ENCODE data around the gene TTN.
"Not testable (repeated sequence)": the region's sequence is repeated elsewhere in the genome, so short reads cannot be mapped to it uniquely, and the experiment has no call there.

TTN gene

GRCh38 chr2:178666458-178666857 lies 140.8 kb downstream of the TTN start:
- DNase-seq: no peak

- DNase-seq: not testable (repeated sequence)
Observed at GRCh38 chr2:178658480-178658879, 148.7 kb downstream of the TTN start.

- DNase-seq: no peak
Observed at GRCh38 chr2:178650554-178650953, 156.7 kb downstream of the TTN start.

- DNase-seq: no peak
Observed at GRCh38 chr2:178644919-178645318, 162.3 kb downstream of the TTN start.

GRCh38 chr2:178641498-178641897 lies 165.7 kb downstream of the TTN start:
- no peak for DNase-seq

- no peak for DNase-seq
Observed at GRCh38 chr2:178635897-178636296, 171.3 kb downstream of the TTN start.

GRCh38 chr2:178632729-178633128 lies 174.5 kb downstream of the TTN start:
- DNase-seq: no peak

- DNase-seq: no peak
Observed at GRCh38 chr2:178630581-178630980, 176.6 kb downstream of the TTN start.

GRCh38 chr2:178629463-178629862 lies 177.8 kb downstream of the TTN start:
- DNase-seq: no peak

GRCh38 chr2:178628605-178629004 lies 178.6 kb downstream of the TTN start:
- DNase-seq: no peak

GRCh38 chr2:178627401-178627800 lies 179.8 kb downstream of the TTN start:
- DNase-seq: no peak

GRCh38 chr2:178615969-178616368 lies 191.3 kb downstream of the TTN start:
- DNase-seq: no peak

- no peak for DNase-seq
Observed at GRCh38 chr2:178602901-178603300, 204.3 kb downstream of the TTN start.

GRCh38 chr2:178592655-178593054 lies 214.6 kb downstream of the TTN start:
- DNase-seq: no peak

GRCh38 chr2:178589335-178589734 lies 217.9 kb downstream of the TTN start:
- DNase-seq: no peak

- DNase-seq: no peak
Observed at GRCh38 chr2:178584666-178585065, 222.6 kb downstream of the TTN start.

- no peak for DNase-seq
Observed at GRCh38 chr2:178579006-178579405, 228.2 kb downstream of the TTN start.

- no peak for DNase-seq
Observed at GRCh38 chr2:178574789-178575188, 232.4 kb downstream of the TTN start.

- DNase-seq: no peak
Observed at GRCh38 chr2:178568227-178568626, 239.0 kb downstream of the TTN start.

- peak in 1 of 51 donors; percentile 3 for DNase-seq
Observed at GRCh38 chr2:178553047-178553446, 254.2 kb downstream of the TTN start.

- DNase-seq: no peak
Observed at GRCh38 chr2:178550352-178550751, 256.9 kb downstream of the TTN start.

- DNase-seq: no peak
Observed at GRCh38 chr2:178542569-178542968, 264.7 kb downstream of the TTN start.

GRCh38 chr2:178542161-178542560 lies 265.1 kb downstream of the TTN start:
- DNase-seq: no peak

GRCh38 chr2:178536037-178536436 lies 271.2 kb downstream of the TTN start:
- no peak for DNase-seq

- no peak for DNase-seq
Observed at GRCh38 chr2:178531168-178531567, 276.1 kb downstream of the TTN start.
